Measurements from ENCODE around the gene DYNLT5.

The DYNLT5 gene

DNA sequence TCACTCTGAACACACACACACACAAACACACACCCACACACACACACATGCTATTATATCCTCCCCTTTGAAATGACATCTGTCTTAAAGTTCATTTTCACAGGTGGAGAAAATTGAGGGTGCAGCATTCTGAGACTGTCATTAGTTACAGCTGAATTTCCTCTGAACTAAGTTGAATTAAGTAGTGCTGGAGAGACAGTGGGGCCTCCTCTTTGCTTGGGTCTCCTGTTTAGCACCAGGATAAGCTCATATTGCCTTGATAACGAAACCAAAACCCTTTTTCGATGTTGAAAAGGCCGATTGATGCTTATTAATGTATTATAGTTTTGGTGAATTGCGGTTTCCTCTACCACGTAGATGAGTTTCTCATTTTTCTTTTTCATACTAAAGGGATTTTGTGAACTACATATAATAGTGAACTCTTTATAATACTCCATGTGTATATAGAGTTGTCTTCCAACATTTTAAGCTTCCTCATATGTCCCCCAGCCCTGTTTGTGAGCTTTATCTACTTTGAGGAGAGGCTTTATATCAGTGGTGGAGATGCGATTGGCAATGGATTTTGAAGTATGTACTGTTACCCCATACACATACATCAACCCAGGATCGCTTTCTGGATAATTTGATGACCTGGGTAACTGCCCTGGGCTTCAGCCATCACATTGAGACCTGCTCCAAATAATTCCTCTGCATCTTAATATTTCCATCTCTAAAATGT lies 17.4 kb downstream of the DYNLT5 start:
- no peak overlapping the region for H3K27ac ChIP-seq (ENCODE audit: extremely low read depth, low read depth, low read length)
- no peaks in the 10 kb centered on the region for H3K4me1 ChIP-seq (ENCODE audit: control insufficient read depth, insufficient read depth, low read length)
- TF ChIP-seq ZNF449 (tag by site-specific recombination; IDR thresholded peaks at IDR 0.05) (no peak), ZNF2 (tag by site-specific recombination; IDR thresholded peaks at IDR 0.05) (no peak), ZNF692 (tag by site-specific recombination; IDR thresholded peaks at IDR 0.05) (no peak), ZNF624 (tag by site-specific recombination; IDR thresholded peaks at IDR 0.05) (no peak), ZNF473 (tag by site-specific recombination; IDR thresholded peaks at IDR 0.05) (no peak), ZXDB (tag by site-specific recombination; IDR thresholded peaks at IDR 0.05) (no peak), ZNF394 (tag by site-specific recombination; IDR thresholded peaks at IDR 0.05; ENCODE audit: borderline replicate concordance) (no peak)
- TF ChIP-seq, protein P1, sequence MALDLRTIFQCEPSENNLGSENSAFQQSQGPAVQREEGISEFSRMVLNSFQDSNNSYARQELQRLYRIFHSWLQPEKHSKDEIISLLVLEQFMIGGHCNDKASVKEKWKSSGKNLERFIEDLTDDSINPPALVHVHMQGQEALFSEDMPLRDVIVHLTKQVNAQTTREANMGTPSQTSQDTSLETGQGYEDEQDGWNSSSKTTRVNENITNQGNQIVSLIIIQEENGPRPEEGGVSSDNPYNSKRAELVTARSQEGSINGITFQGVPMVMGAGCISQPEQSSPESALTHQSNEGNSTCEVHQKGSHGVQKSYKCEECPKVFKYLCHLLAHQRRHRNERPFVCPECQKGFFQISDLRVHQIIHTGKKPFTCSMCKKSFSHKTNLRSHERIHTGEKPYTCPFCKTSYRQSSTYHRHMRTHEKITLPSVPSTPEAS (tag by site-specific recombination; IDR thresholded peaks at IDR 0.05) = 0 out of 2 replicates have a peak, but pooled peaks have one; percentile 12
- CTCF ChIA-PET = interaction anchor here (0.6 to 0.9 kb wide), 3 partner anchors 227 to 539 kb away, joined by 3 to 4 read pairs (median 3); no protein-coding TSS in a partner anchor
- H3K4me3 ChIP-seq (ENCODE audit: low read depth, low read length) = no peak overlapping the region
- H3K9me3 ChIP-seq (ENCODE audit: control insufficient read depth, insufficient read depth, low read depth, low read length) = no peaks in the 10 kb centered on the region
- POLR2A ChIA-PET = interaction anchor here (0.6 kb wide), 1 partner anchor 21 kb away, joined by 7 read pairs; no protein-coding TSS in a partner anchor
- no peaks in the 10 kb centered on the region for H3K36me3 ChIP-seq (ENCODE audit: control insufficient read depth in 2 of 2, insufficient read depth in 1 of 2, low read length in 2 of 2)

DNA sequence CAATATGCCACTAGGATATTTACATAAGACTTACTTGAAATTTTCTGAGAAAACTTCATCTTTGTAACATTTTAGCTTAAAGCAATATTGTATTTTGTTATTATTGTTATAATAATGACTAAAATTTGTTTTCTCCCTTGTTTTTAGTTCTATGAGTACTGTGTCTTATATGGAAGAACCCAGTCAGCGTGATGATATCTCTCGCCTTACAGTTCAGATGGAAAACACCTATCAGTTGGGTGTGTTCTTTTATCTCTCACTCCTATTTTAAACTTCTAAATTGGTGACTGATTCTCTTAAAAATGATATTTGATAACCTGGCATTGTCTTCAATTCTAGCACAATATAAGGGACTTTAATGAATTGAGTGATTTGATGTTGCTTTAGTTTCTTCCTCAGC lies 18.0 kb downstream of the DYNLT5 start:
- Histone ChIP-seq H3K4me1 (ENCODE audit: control insufficient read depth, insufficient read depth, low read length) (no peaks in the 10 kb centered on the region), H3K36me3 (ENCODE audit: control insufficient read depth in 2 of 2, insufficient read depth in 1 of 2, low read length in 2 of 2) (no peaks in the 10 kb centered on the region), H3K27ac (ENCODE audit: extremely low read depth, low read depth, low read length) (no peak overlapping the region), H3K4me3 (ENCODE audit: low read depth, low read length) (no peak overlapping the region), H3K9me3 (ENCODE audit: control insufficient read depth, insufficient read depth, low read depth, low read length) (no peaks in the 10 kb centered on the region)
- CTCF ChIA-PET = interaction anchor here (0.6 to 0.9 kb wide), 2 partner anchors 226 to 442 kb away, joined by 3 read pairs; no protein-coding TSS in a partner anchor
- POLR2A ChIA-PET = no interaction called here
- TF ChIP-seq ZNF473 (tag by site-specific recombination; IDR thresholded peaks at IDR 0.05) = no peak
- TF ChIP-seq ZNF132 (tag by site-specific recombination; IDR thresholded peaks at IDR 0.05; ENCODE audit: borderline replicate concordance) = no peak
- no peak for TF ChIP-seq SCRT2 (tag by site-specific recombination; IDR thresholded peaks at IDR 0.05)
- TF ChIP-seq, protein P2, sequence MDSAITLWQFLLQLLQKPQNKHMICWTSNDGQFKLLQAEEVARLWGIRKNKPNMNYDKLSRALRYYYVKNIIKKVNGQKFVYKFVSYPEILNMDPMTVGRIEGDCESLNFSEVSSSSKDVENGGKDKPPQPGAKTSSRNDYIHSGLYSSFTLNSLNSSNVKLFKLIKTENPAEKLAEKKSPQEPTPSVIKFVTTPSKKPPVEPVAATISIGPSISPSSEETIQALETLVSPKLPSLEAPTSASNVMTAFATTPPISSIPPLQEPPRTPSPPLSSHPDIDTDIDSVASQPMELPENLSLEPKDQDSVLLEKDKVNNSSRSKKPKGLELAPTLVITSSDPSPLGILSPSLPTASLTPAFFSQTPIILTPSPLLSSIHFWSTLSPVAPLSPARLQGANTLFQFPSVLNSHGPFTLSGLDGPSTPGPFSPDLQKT (IDR thresholded peaks at IDR 0.05; ENCODE audit: borderline replicate concordance, low read depth, low read length) = no peak
- no peak for TF ChIP-seq ZNF692 (tag by site-specific recombination; IDR thresholded peaks at IDR 0.05)
- TF ChIP-seq ZNF394 (tag by site-specific recombination; IDR thresholded peaks at IDR 0.05; ENCODE audit: borderline replicate concordance) = no peak
- no peak for TF ChIP-seq SETDB1 (IDR thresholded peaks at IDR 0.05; ENCODE audit: insufficient read length, low read length)
- TF ChIP-seq ZNF561 (tag by site-specific recombination; IDR thresholded peaks at IDR 0.05; ENCODE audit: borderline replicate concordance) = no peak
- TF ChIP-seq PATZ1 (tag by site-specific recombination; IDR thresholded peaks at IDR 0.05) = no peak
- no peak for TF ChIP-seq HOXA7 (CRISPR knock-in tag; IDR thresholded peaks at IDR 0.05; ENCODE audit: borderline replicate concordance)
- no peak for TF ChIP-seq ZNF521 (tag by site-specific recombination; IDR thresholded peaks at IDR 0.05)
- no peak for TF ChIP-seq EGR2 (tag by site-specific recombination; IDR thresholded peaks at IDR 0.05; ENCODE audit: low read depth)
- TF ChIP-seq SCRT1 (tag by site-specific recombination; IDR thresholded peaks at IDR 0.05; ENCODE audit: borderline replicate concordance) = no peak
- no peak for TF ChIP-seq TSHZ1 (tag by site-specific recombination; IDR thresholded peaks at IDR 0.05; ENCODE audit: borderline replicate concordance)
- TF ChIP-seq ZNF48 (tag by site-specific recombination; IDR thresholded peaks at IDR 0.05) = no peak

Measured in HEK293 (cell line).